OCI-LY1 (cell line): ENCODE data around the gene HAAO.

Experiments
- H2AFZ ChIP-seq: fragments of 200-600 bp; sonication (generic), shearing (Covaris generic); 2 replicates; pipeline ENCODE4 v1.6.0; 2014; ENCODE audit warnings: antibody characterized with exemption, mild to moderate bottlenecking, low read length
- H3F3A ChIP-seq: fragments of 200-600 bp; sonication (generic), shearing (Covaris generic); 2 replicates; pipeline ENCODE4 v1.6.0; 2014; ENCODE audit warnings: mild to moderate bottlenecking, antibody characterized with exemption, low read length, moderate library complexity; ENCODE audit not compliant: insufficient read depth
- H3K27ac ChIP-seq: fragments of 200-600 bp; sonication (generic); 2 replicates; pipeline ENCODE4 v1.5.1; 2014; ENCODE audit warnings: low read length, mixed run types, mild to moderate bottlenecking, low read depth; ENCODE audit not compliant: poor library complexity, severe bottlenecking
- H3K27me3 ChIP-seq: fragments of 200-600 bp; sonication (generic); 2 replicates; pipeline ENCODE4 v1.6.0; 2014; ENCODE audit warnings: antibody characterized with exemption, mild to moderate bottlenecking, low read length, moderate library complexity; ENCODE audit not compliant: insufficient read depth
- H3K36me3 ChIP-seq: fragments of 200-600 bp; sonication (generic); 2 replicates; pipeline ENCODE4 v1.6.1; 2014; ENCODE audit warnings: mild to moderate bottlenecking, antibody characterized with exemption, low read length, moderate library complexity, mixed read lengths; ENCODE audit not compliant: insufficient read depth
- H3K4me1 ChIP-seq: fragments of 200-600 bp; sonication (generic); 2 replicates; pipeline ENCODE4 v1.5.1; 2014; ENCODE audit warnings: mild to moderate bottlenecking, low read length, moderate library complexity; ENCODE audit not compliant: insufficient read depth, severe bottlenecking
- H3K4me2 ChIP-seq: fragments of 200-600 bp; sonication (generic), shearing (Covaris generic); 2 replicates; pipeline ENCODE4 v1.6.1; 2014; ENCODE audit warnings: low read length
- H3K4me3 ChIP-seq: fragments of 200-600 bp; sonication (generic); 2 replicates; pipeline ENCODE4 v1.5.1; 2014; ENCODE audit warnings: low read length, low read depth, mild to moderate bottlenecking, mixed read lengths; ENCODE audit not compliant: poor library complexity, severe bottlenecking
- H3K79me2 ChIP-seq: fragments of 200-600 bp; shearing (Covaris generic); 2 replicates; pipeline ENCODE4 v1.6.1; 2016; ENCODE audit warnings: mixed run types, low read length, mixed read lengths; ENCODE audit not compliant: insufficient read depth
- H3K9ac ChIP-seq: fragments of 200-600 bp; sonication (generic), shearing (Covaris generic); 2 replicates; pipeline ENCODE4 v1.6.1; 2014; ENCODE audit warnings: mild to moderate bottlenecking, low read length, mixed read lengths
- H3K9me2 ChIP-seq: fragments of 200-600 bp; sonication (generic), shearing (Covaris generic); 2 replicates; pipeline ENCODE4 v1.6.1; 2014; ENCODE audit warnings: low read depth, mild to moderate bottlenecking, low read length, mixed read lengths
- H3K9me3 ChIP-seq: fragments of 200-600 bp; shearing (Covaris generic); 2 replicates; pipeline ENCODE4 v1.6.1; 2014; ENCODE audit warnings: low read length, mixed read lengths
- H4K20me1 ChIP-seq: fragments of 200-600 bp; sonication (generic), shearing (Covaris generic); 2 replicates; pipeline ENCODE4 v1.6.0; 2016; ENCODE audit warnings: mild to moderate bottlenecking, low read length; ENCODE audit not compliant: insufficient read depth
- CTCF ChIP-seq: fragments of 200-600 bp; sonication (generic), shearing (Covaris generic); IDR thresholded peaks from 2 replicates; pipeline ENCODE4 v1.5.1; 2017; ENCODE audit warnings: mild to moderate bottlenecking, antibody characterized with exemption, low read length, moderate library complexity, mixed read lengths
- EZH2 ChIP-seq: fragments of 200-600 bp; sonication (generic), shearing (Covaris generic); IDR thresholded peaks from 2 replicates; pipeline ENCODE4 v1.8.0; 2017; ENCODE audit warnings: borderline replicate concordance, mixed run types, mild to moderate bottlenecking, antibody characterized with exemption, low read length, moderate library complexity, mixed read lengths

HAAO gene

GRCh38 chr2:42806786-42807185, 14.4 kb upstream of the HAAO start:
- Histone ChIP-seq H3K9me3 (no peaks in the 10 kb centered on the region), H3K36me3 (no peaks in the 10 kb centered on the region), H4K20me1 (no peaks in the 10 kb centered on the region), H3K27me3 (0 out of 2 replicates have a peak, but pooled peaks cover 4% of the 10 kb centered on the region), H3K4me1 (peaks cover 24% of the 10 kb centered on the region), H3F3A (no peaks in the 10 kb centered on the region), H3K9ac (no peak overlapping the region), H2AFZ (no peak overlapping the region), H3K4me3 (no peak overlapping the region), H3K79me2 (no peaks in the 10 kb centered on the region), H3K27ac (no peak overlapping the region), H3K4me2 (no peak overlapping the region), H3K9me2 (no peaks in the 10 kb centered on the region)
- TF ChIP-seq EZH2 = no peak
- no peak for TF ChIP-seq CTCF

- no peak overlapping the region for H3K4me2 ChIP-seq
- no peaks in the 10 kb centered on the region for H3K9me3 ChIP-seq
- no peaks in the 10 kb centered on the region for H4K20me1 ChIP-seq
- no peak overlapping the region for H3K27ac ChIP-seq
- H2AFZ ChIP-seq = no peak overlapping the region
- no peaks in the 10 kb centered on the region for H3K36me3 ChIP-seq
- TF ChIP-seq EZH2 (no peak), CTCF (no peak)
- H3K9me2 ChIP-seq = no peaks in the 10 kb centered on the region
- no peak overlapping the region for H3K4me3 ChIP-seq
- no peaks in the 10 kb centered on the region for H3K79me2 ChIP-seq
- H3K27me3 ChIP-seq = 0 out of 2 replicates have a peak, but pooled peaks cover 4% of the 10 kb centered on the region
- no peaks in the 10 kb centered on the region for H3F3A ChIP-seq
- H3K4me1 ChIP-seq = peaks cover 12% of the 10 kb centered on the region
- H3K9ac ChIP-seq = no peak overlapping the region
Observed at GRCh38 chr2:42804891-42805290, 12.5 kb upstream of the HAAO start.

- TF ChIP-seq EZH2 (no peak), CTCF (no peak)
- H2AFZ ChIP-seq = no peak overlapping the region
- H3K9me3 ChIP-seq = no peaks in the 10 kb centered on the region
- no peaks in the 10 kb centered on the region for H3K9me2 ChIP-seq
- no peaks in the 10 kb centered on the region for H3K36me3 ChIP-seq
- H3F3A ChIP-seq = no peaks in the 10 kb centered on the region
- no peaks in the 10 kb centered on the region for H4K20me1 ChIP-seq
- no peak overlapping the region for H3K4me2 ChIP-seq
- H3K4me1 ChIP-seq = peaks cover 8% of the 10 kb centered on the region
- H3K4me3 ChIP-seq = no peak overlapping the region
- H3K9ac ChIP-seq = no peak overlapping the region
- 0 out of 2 replicates have a peak, but pooled peaks cover 4% of the 10 kb centered on the region for H3K27me3 ChIP-seq
- no peak overlapping the region for H3K27ac ChIP-seq
- H3K79me2 ChIP-seq = no peaks in the 10 kb centered on the region
Observed at GRCh38 chr2:42804338-42804737, 12.0 kb upstream of the HAAO start.
